Neural progenitor cell (in vitro differentiated cells): ENCODE measurements around the gene VWA2. TPM values are rescaled to one million over a fixed set of nuclear protein-coding genes. Genes with fewer than 3 reads are reported as not detected.
A peak's percentile ranks its signal among the peaks of the same experiment; 100 is the strongest.

Experiments used
- DNase-seq: peaks from one replicate; pipeline ENCODE4 v3.0.0-alpha.2; 2016; ENCODE audit warnings: low spot score
- H2AFZ ChIP-seq: fragments of 200-600 bp; sonication (generic); replicated peaks from 2 replicates; pipeline ENCODE4 v1.6.1; 2016; ENCODE audit warnings: antibody characterized with exemption
- H3F3A ChIP-seq: fragments of 200-600 bp; sonication (generic); 2 replicates; pipeline ENCODE4 v1.6.1; 2016; ENCODE audit warnings: antibody characterized with exemption, low read depth
- H3K27ac ChIP-seq: fragments of 200-600 bp; sonication (generic); 2 replicates; pipeline ENCODE4 v1.5.1; 2016; ENCODE audit warnings: mild to moderate bottlenecking
- H3K27me3 ChIP-seq: fragments of 200-600 bp; sonication (generic); 2 replicates; pipeline ENCODE4 v1.6.1; 2016; ENCODE audit warnings: mild to moderate bottlenecking, moderate library complexity
- H3K36me3 ChIP-seq: fragments of 200-600 bp; sonication (generic); 2 replicates; pipeline ENCODE4 v1.5.1; 2016
- H3K4me1 ChIP-seq: fragments of 200-600 bp; sonication (generic); 2 replicates; pipeline ENCODE4 v1.6.1; 2016; ENCODE audit warnings: mixed run types
- H3K4me2 ChIP-seq: fragments of 200-600 bp; sonication (generic); 2 replicates; pipeline ENCODE4 v1.6.1; 2016
- H3K4me3 ChIP-seq: fragments of 200-600 bp; sonication (generic); 2 replicates; pipeline ENCODE4 v1.5.1; 2016
- H3K79me2 ChIP-seq: fragments of 200-600 bp; sonication (generic); 2 replicates; pipeline ENCODE4 v1.6.1; 2016; ENCODE audit warnings: low read depth
- H3K9ac ChIP-seq: fragments of 200-600 bp; sonication (generic); 2 replicates; pipeline ENCODE4 v1.6.1; 2016
- H3K9me3 ChIP-seq: fragments of 200-600 bp; sonication (generic); 2 replicates; pipeline ENCODE4 v1.5.1; 2016; ENCODE audit warnings: low read depth
- H4K20me1 ChIP-seq: fragments of 200-600 bp; sonication (generic); 2 replicates; pipeline ENCODE4 v1.6.1; 2016; ENCODE audit warnings: low read depth
- H3K27ac Mint-ChIP-seq: 3 replicates; pipeline ENCODE4 v1.8.0; 2021; ENCODE audit warnings: mixed read lengths
- H3K27me3 Mint-ChIP-seq: 2 replicates; pipeline ENCODE4 v1.8.0; 2022; ENCODE audit warnings: low read depth, mild to moderate bottlenecking, inconsistent platforms, moderate library complexity, mixed read lengths; ENCODE audit not compliant: insufficient read depth
- H3K36me3 Mint-ChIP-seq: 3 replicates; pipeline ENCODE4 v1.8.0; 2021; ENCODE audit warnings: mixed read lengths
- H3K4me1 Mint-ChIP-seq: 3 replicates; pipeline ENCODE4 v1.8.0; 2021; ENCODE audit warnings: mixed read lengths
- H3K4me3 Mint-ChIP-seq: 3 replicates; pipeline ENCODE4 v1.8.0; 2021; ENCODE audit warnings: mild to moderate bottlenecking, moderate library complexity, mixed read lengths
- H3K9me3 Mint-ChIP-seq: 3 replicates; pipeline ENCODE4 v1.8.0; 2020; ENCODE audit warnings: mixed read lengths
- CTCF ChIP-seq: fragments of 200-600 bp; sonication (generic); IDR thresholded peaks from 2 replicates; pipeline ENCODE4 v1.5.1; 2017; ENCODE audit warnings: antibody characterized with exemption, mild to moderate bottlenecking
- EZH2 ChIP-seq: fragments of 200-600 bp; sonication (generic); IDR thresholded peaks from 2 replicates; pipeline ENCODE4 v1.6.1; 2017; ENCODE audit warnings: antibody characterized with exemption, mild to moderate bottlenecking, moderate library complexity
- EZH2phosphoT487 ChIP-seq: fragments of 200-600 bp; sonication (generic); IDR thresholded peaks from 2 replicates; pipeline ENCODE4 v1.6.1; 2017; ENCODE audit warnings: antibody characterized with exemption
- total RNA-seq: library from RNA; depleted of rRNA; stranded (reverse); fragments of >200 nt; gene quantifications from 2 replicates; pipeline ENCODE4 v1.2.3, GENCODE V29; 2015; ENCODE audit warnings: low replicate concordance

The VWA2 gene
- total RNA-seq, 1 donor from 2014 or later, result not detected

DNA sequence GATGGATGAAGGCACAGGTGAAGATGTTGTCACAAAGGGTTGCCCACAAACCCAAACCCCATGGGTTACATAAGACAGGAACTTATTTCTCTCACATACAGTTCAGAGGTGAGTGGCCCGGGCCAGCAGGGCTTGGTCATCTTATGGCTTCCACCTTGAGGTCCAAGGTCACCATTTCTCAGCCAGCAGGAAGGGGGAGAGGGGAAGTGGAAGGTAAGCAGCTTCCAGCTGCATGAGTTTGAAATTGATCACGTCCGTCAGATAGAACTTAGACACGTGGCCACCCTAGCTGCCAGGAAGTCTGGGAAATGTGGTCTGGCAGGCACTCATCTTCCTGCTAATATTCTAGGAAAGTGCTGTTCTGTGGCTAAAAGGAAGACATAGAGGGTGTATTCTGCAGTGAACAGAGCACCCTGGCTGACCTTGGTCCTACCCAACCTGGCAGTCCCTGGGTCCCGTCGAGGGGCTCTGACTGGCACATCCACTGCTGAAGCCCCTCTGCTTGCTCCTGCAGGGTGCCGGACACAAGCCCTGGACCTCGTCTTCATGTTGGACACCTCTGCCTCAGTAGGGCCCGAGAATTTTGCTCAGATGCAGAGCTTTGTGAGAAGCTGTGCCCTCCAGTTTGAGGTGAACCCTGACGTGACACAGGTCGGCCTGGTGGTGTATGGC, 49.5 kb downstream of the VWA2 start:
- peaks cover 4% of the 10 kb centered on the region for H3K36me3 Mint-ChIP-seq

GRCh38 chr10:114289096-114289436, 50.0 kb downstream of the VWA2 start:
- TF ChIP-seq EZH2phosphoT487 (no peak), CTCF (no peak), EZH2 (no peak)

More for the DNA sequence above, 49.5 kb downstream of the VWA2 start:
- Histone ChIP-seq H3K79me2 (no peaks in the 10 kb centered on the region), H3K9me3 (no peaks in the 10 kb centered on the region), H3K27ac (no peak overlapping the region), H3K4me2 (no peak overlapping the region), H3F3A (no peaks in the 10 kb centered on the region), H3K9ac (no peak overlapping the region), H3K4me3 (no peak overlapping the region), H3K27me3 (no peaks in the 10 kb centered on the region), H3K36me3 (no peaks in the 10 kb centered on the region), H3K4me1 (no peaks in the 10 kb centered on the region), H2AFZ (no peak overlapping the region), H4K20me1 (no peaks in the 10 kb centered on the region)
- Mint-ChIP-seq H3K4me3 (no peak overlapping the region), H3K9me3 (no peaks in the 10 kb centered on the region), H3K4me1 (peaks cover 2% of the 10 kb centered on the region), H3K27me3 (peaks cover 3% of the 10 kb centered on the region), H3K27ac (peak overlapping the region; percentile 46)
- TF ChIP-seq EZH2phosphoT487, result no peak
- no peak for DNase-seq

GRCh38 chr10:114290038-114290437, 51.0 kb downstream of the VWA2 start:
- no peak overlapping the region for H3K27ac Mint-ChIP-seq
- H3K36me3 ChIP-seq, result peaks cover 2% of the 10 kb centered on the region

More at GRCh38 chr10:114289096-114289436, 50.0 kb downstream of the VWA2 start:
- no peak overlapping the region for H3K4me3 ChIP-seq
- no peak overlapping the region for H2AFZ ChIP-seq
- Mint-ChIP-seq H3K27ac (no peak overlapping the region), H3K4me3 (no peak overlapping the region), H3K4me1 (peaks cover 2% of the 10 kb centered on the region), H3K9me3 (no peaks in the 10 kb centered on the region), H3K27me3 (peaks cover 3% of the 10 kb centered on the region), H3K36me3 (peaks cover 4% of the 10 kb centered on the region)
- H3K27ac ChIP-seq, result no peak overlapping the region
- no peak overlapping the region for H3K9ac ChIP-seq
- no peaks in the 10 kb centered on the region for H3K36me3 ChIP-seq
- no peaks in the 10 kb centered on the region for H3F3A ChIP-seq
- DNase-seq, result no peak
- no peaks in the 10 kb centered on the region for H3K4me1 ChIP-seq
- H3K79me2 ChIP-seq, result no peaks in the 10 kb centered on the region
- H3K9me3 ChIP-seq, result no peaks in the 10 kb centered on the region
- no peak overlapping the region for H3K4me2 ChIP-seq
- no peaks in the 10 kb centered on the region for H4K20me1 ChIP-seq
- no peaks in the 10 kb centered on the region for H3K27me3 ChIP-seq

More at GRCh38 chr10:114290038-114290437, 51.0 kb downstream of the VWA2 start:
- no peak overlapping the region for H3K4me3 ChIP-seq
- H3K9ac ChIP-seq, result no peak overlapping the region
- no peaks in the 10 kb centered on the region for H3K27me3 ChIP-seq
- H3K36me3 Mint-ChIP-seq, result peaks cover 12% of the 10 kb centered on the region
- DNase-seq, result no peak
- H3F3A ChIP-seq, result no peaks in the 10 kb centered on the region
- peaks cover 3% of the 10 kb centered on the region for H3K27me3 Mint-ChIP-seq
- H2AFZ ChIP-seq, result no peak overlapping the region
- H3K27ac ChIP-seq, result no peak overlapping the region
- H3K4me3 Mint-ChIP-seq, result no peak overlapping the region
- H3K4me2 ChIP-seq, result no peak overlapping the region
- no peaks in the 10 kb centered on the region for H4K20me1 ChIP-seq
- H3K4me1 Mint-ChIP-seq, result peaks cover 1% of the 10 kb centered on the region
- peaks cover 2% of the 10 kb centered on the region for H3K9me3 ChIP-seq
- no peak for TF ChIP-seq EZH2
- TF ChIP-seq CTCF, result no peak
- no peak for TF ChIP-seq EZH2phosphoT487
- no peaks in the 10 kb centered on the region for H3K4me1 ChIP-seq
- no peaks in the 10 kb centered on the region for H3K79me2 ChIP-seq
- H3K9me3 Mint-ChIP-seq, result peaks cover 6% of the 10 kb centered on the region
